ENCODE results near the gene GMPR2. TPM values are rescaled to one million over a fixed set of nuclear protein-coding genes. Genes with fewer than 3 reads are reported as not detected.

The GMPR2 gene
- total and polyA plus RNA-seq, 2 of the 13 experiments (the other 11 are each of a cell fraction or from before 2014, with no cell fraction given), result 210 to 273 TPM

- 0 out of 2 replicates have a peak, but pooled peaks have one; percentile 2 for TF ChIP-seq ZBTB49 (CRISPR knock-in tag; IDR thresholded peaks at IDR 0.05; ENCODE audit: borderline replicate concordance)
- TF ChIP-seq ZNF124 (CRISPR knock-in tag; IDR thresholded peaks at IDR 0.05), result no peak
- TF ChIP-seq HBP1 (CRISPR knock-in tag; IDR thresholded peaks at IDR 0.05; ENCODE audit: low read depth), result no peak
- no peak for TF ChIP-seq FIP1L1 (IDR thresholded peaks at IDR 0.05; ENCODE audit: borderline replicate concordance, insufficient read depth, low read depth, low read length)
- peak; percentile 52; the same call in 1 of the 2 replicates for TF ChIP-seq CC2D1A (CRISPR knock-in tag; IDR thresholded peaks at IDR 0.05)
Measured at GRCh38 chr14:24194873-24195185, 37.9 kb upstream of the GMPR2 start (continued).

- ChIA-PET POLR2A (interaction anchor here (0.7 to 4.3 kb wide), 45 partner anchors 8 to 1218 kb away, joined by 3 to 230 read pairs (median 6); partner anchors contain the start of genes CARMIL3, CHMP4A, CIDEB and DCAF11), CTCF (ENCODE audit: low intra/inter-chr PET ratio, low total read pairs) (interaction anchor here (0.8 to 0.9 kb wide), 2 partner anchors 47 to 76 kb away, joined by 3 to 4 read pairs; partner anchors contain the start of genes RABGGTA and TINF2)
- WGBS (ENCODE audit: low lambda C conversion rate), result 2% methylated on average over 74 of the region's 89 CpGs
- no TSS peak for BruUV-seq (replicated peaks)
- in situ Hi-C loops (cut with HindIII; ENCODE audit: extremely low pct_ligation_motif_present, low pct_unique_long_range_greater_than_20kb) (no loop called here), intact Hi-C loops (cut with micrococcal nuclease; ENCODE audit: unreplicated experiment) (loop anchor here (1.0 kb wide), 2 partner anchors 18 to 102 kb away; partner anchors contain the start of gene CHMP4A)
- no peaks in the 10 kb centered on the region for H3K9me3 ChIP-seq (ENCODE audit: low read length)
- peaks cover 65% of the 10 kb centered on the region for H3K4me1 ChIP-seq (ENCODE audit: insufficient read depth, low read length)
- no peaks in the 10 kb centered on the region for H4K20me1 ChIP-seq (ENCODE audit: insufficient read depth, low read length)
- peaks cover 43% of the 10 kb centered on the region for H3K79me2 ChIP-seq (ENCODE audit: insufficient read depth, low read length)
- ATAC-seq (peak; percentile 94), DNase-seq (ENCODE audit: low spot score) (peak; percentile 93), FAIRE-seq (no peak)
- peak within 1 kb of the TSS; percentile 84 for H3K27ac ChIP-seq (ENCODE audit: extremely low read length, insufficient read depth, low read length)
- no peak within 1 kb of the TSS for H2AFZ ChIP-seq (ENCODE audit: low read length)
- peaks cover 15 to 24% of the 10 kb centered on the region in 2 experiments; a peak in 4 of 5 replicates for H3K36me3 ChIP-seq (replicated peaks in 1 of 2; ENCODE audit: control insufficient read depth in 1 of 2, insufficient read depth in 2 of 2, low read length in 2 of 2)
- peak within 1 kb of the TSS; percentile 79 to 91 (median 85) for H3K4me3 ChIP-seq (replicated peaks in 1 of 3; ENCODE audit: insufficient read depth in 1 of 3, low read depth in 2 of 3, low read length in 3 of 3)
- H3K4me2 ChIP-seq (ENCODE audit: low read depth, low read length), result peak within 1 kb of the TSS; percentile 99
- H3K27me3 ChIP-seq (ENCODE audit: control insufficient read depth in 1 of 2, insufficient read depth in 2 of 2, low read length in 2 of 2), result no peaks in the 10 kb centered on the region; a peak in 1 of 5 replicates
- peak within 1 kb of the TSS; percentile 97 for H3K9ac ChIP-seq (ENCODE audit: insufficient read depth, low read depth, low read length)
- peak; percentile 97 for TF ChIP-seq U2AF1 (optimal IDR thresholded peaks at IDR 0.05; ENCODE audit: low read depth, low read length)
- no peak for TF ChIP-seq PHB2 (IDR thresholded peaks at IDR 0.05; ENCODE audit: partially characterized antibody)
- TF ChIP-seq NFYC (CRISPR knock-in tag; IDR thresholded peaks at IDR 0.05), result peak; percentile 60
- TF ChIP-seq PRMT3 (CRISPR knock-in tag; IDR thresholded peaks at IDR 0.05; ENCODE audit: borderline replicate concordance, low read depth), result no peak
- TF ChIP-seq SALL2 (CRISPR knock-in tag; IDR thresholded peaks at IDR 0.05), result peak; percentile 97
- TF ChIP-seq ZSCAN21 (CRISPR knock-in tag; IDR thresholded peaks at IDR 0.05; ENCODE audit: borderline replicate concordance), result peak; percentile 84; the same call in 1 of the 2 replicates
- no peak for TF ChIP-seq PHF21A (CRISPR knock-in tag; IDR thresholded peaks at IDR 0.05)
- TF ChIP-seq ZNF597 (CRISPR knock-in tag; IDR thresholded peaks at IDR 0.05), result peak; percentile 86; the same call in 1 of the 2 replicates
- TF ChIP-seq KDM1A (CRISPR knock-in tag; IDR thresholded peaks at IDR 0.05), result no peak; the same call in 1 of the 2 replicates
- peak; percentile 93 for TF ChIP-seq GATAD2A (CRISPR knock-in tag; IDR thresholded peaks at IDR 0.05)
- TF ChIP-seq SNAPC2 (CRISPR knock-in tag; IDR thresholded peaks at IDR 0.05), result peak; percentile 99
- TF ChIP-seq ZNF563 (CRISPR knock-in tag; IDR thresholded peaks at IDR 0.05), result peak; percentile 100
- TF ChIP-seq ZBTB38 (CRISPR knock-in tag; IDR thresholded peaks at IDR 0.05), result peak; percentile 81
Measured at GRCh38 chr14:24195186-24196070, 37.3 kb upstream of the GMPR2 start, which contains the start of gene TM9SF1. TM9SF1 (minus strand) TSS chr14:24195441; CDS start chr14:24195019, 422 bp downstream.
